Measurements from ENCODE around the gene MAP3K9. TPM values are rescaled to one million over a fixed set of nuclear protein-coding genes. Genes with fewer than 3 reads are reported as not detected.

MAP3K9 gene
- total RNA-seq, 1 experiment from 2014 or later, result 12.1 TPM

GRCh38 chr14:70724944-70725343 is 84.4 kb downstream of the MAP3K9 start:
- BruUV-seq (replicated peaks), result no TSS peak
- no peaks in the 10 kb centered on the region for H3K9me3 ChIP-seq (ENCODE audit: control insufficient read depth, insufficient read depth, low read depth, low read length)
- ChIA-PET CTCF (no interaction called here), POLR2A (no interaction called here)
- no peak overlapping the region for H3K27ac ChIP-seq (ENCODE audit: low read length)
- H3K27me3 ChIP-seq (ENCODE audit: control insufficient read depth, insufficient read depth, low read length), result no peaks in the 10 kb centered on the region
- no peaks in the 10 kb centered on the region for H3K4me1 ChIP-seq (ENCODE audit: control insufficient read depth, insufficient read depth, low read length)
- intact Hi-C loops (cut with micrococcal nuclease; ENCODE audit: unreplicated experiment), result no loop called here
- no peak overlapping the region for H3K4me3 ChIP-seq (ENCODE audit: low read depth in 2 of 2, low read length in 2 of 2)
- in situ Hi-C loops (cut with HindIII; ENCODE audit: low pct_unique_long_range_greater_than_20kb, low sequenced_read_pairs), result no loop called here
- ATAC-seq (no peak), DNase-seq (ENCODE audit: low read depth, low spot score) (no peak)
- TF ChIP-seq SIN3A (IDR thresholded peaks at IDR 0.05; ENCODE audit: borderline replicate concordance, insufficient read depth, low read depth, low read length), result no peak
- TF ChIP-seq TCF7L2 (IDR thresholded peaks at IDR 0.05; ENCODE audit: low read depth, low read length), result no peak
- no peaks in the 10 kb centered on the region for H3K36me3 ChIP-seq (ENCODE audit: control insufficient read depth, insufficient read depth, low read length)

- intact Hi-C loops (cut with micrococcal nuclease; ENCODE audit: unreplicated experiment), result no loop called here
- no peak overlapping the region for H3K4me3 ChIP-seq (ENCODE audit: low read depth in 2 of 2, low read length in 2 of 2)
- H3K27me3 ChIP-seq (ENCODE audit: control insufficient read depth, insufficient read depth, low read length), result no peaks in the 10 kb centered on the region
- ChIA-PET CTCF (no interaction called here), POLR2A (no interaction called here)
- H3K9me3 ChIP-seq (ENCODE audit: control insufficient read depth, insufficient read depth, low read depth, low read length), result no peaks in the 10 kb centered on the region
- BruUV-seq (replicated peaks), result no TSS peak
- TF ChIP-seq TCF7L2 (IDR thresholded peaks at IDR 0.05; ENCODE audit: low read depth, low read length) (no peak), SIN3A (IDR thresholded peaks at IDR 0.05; ENCODE audit: borderline replicate concordance, insufficient read depth, low read depth, low read length) (no peak), CTCF (IDR thresholded peaks at IDR 0.05) (no peak), REST (IDR thresholded peaks at IDR 0.05; ENCODE audit: insufficient read depth in 1 of 2, low read depth in 2 of 2, low read length in 1 of 2) (no peak), POLR2AphosphoS5 (IDR thresholded peaks at IDR 0.05; ENCODE audit: low read depth, low read length) (no peak)
- H3K36me3 ChIP-seq (ENCODE audit: control insufficient read depth, insufficient read depth, low read length), result no peaks in the 10 kb centered on the region
- no peak overlapping the region for H3K27ac ChIP-seq (ENCODE audit: low read length)
- in situ Hi-C loops (cut with HindIII; ENCODE audit: low pct_unique_long_range_greater_than_20kb, low sequenced_read_pairs), result no loop called here
- no peak for ATAC-seq
- H3K4me1 ChIP-seq (ENCODE audit: control insufficient read depth, insufficient read depth, low read length), result no peaks in the 10 kb centered on the region
- DNase-seq (ENCODE audit: low read depth, low spot score), result no peak
Observed at GRCh38 chr14:70724110-70724509, 85.2 kb downstream of the MAP3K9 start.

- no peak for ATAC-seq
- no peak for TF ChIP-seq SIN3A (IDR thresholded peaks at IDR 0.05; ENCODE audit: borderline replicate concordance, insufficient read depth, low read depth, low read length)
- no peak for TF ChIP-seq REST (IDR thresholded peaks at IDR 0.05; ENCODE audit: insufficient read depth in 1 of 2, low read depth in 2 of 2, low read length in 1 of 2)
- no peak for TF ChIP-seq TCF7L2 (IDR thresholded peaks at IDR 0.05; ENCODE audit: low read depth, low read length)
- TF ChIP-seq POLR2AphosphoS5 (IDR thresholded peaks at IDR 0.05; ENCODE audit: low read depth, low read length), result no peak
- no peak for TF ChIP-seq CTCF (IDR thresholded peaks at IDR 0.05)
- BruUV-seq (replicated peaks), result no TSS peak
- no peak for DNase-seq (ENCODE audit: low read depth, low spot score)
- CTCF ChIA-PET, result no interaction called here
- Histone ChIP-seq H3K36me3 (ENCODE audit: control insufficient read depth, insufficient read depth, low read length) (no peaks in the 10 kb centered on the region), H3K4me1 (ENCODE audit: control insufficient read depth, insufficient read depth, low read length) (no peaks in the 10 kb centered on the region), H3K9me3 (ENCODE audit: control insufficient read depth, insufficient read depth, low read depth, low read length) (no peaks in the 10 kb centered on the region), H3K27me3 (ENCODE audit: control insufficient read depth, insufficient read depth, low read length) (no peaks in the 10 kb centered on the region), H3K4me3 (ENCODE audit: low read depth in 2 of 2, low read length in 2 of 2) (no peak overlapping the region), H3K27ac (ENCODE audit: low read length) (no peak overlapping the region)
- in situ Hi-C loops (cut with HindIII; ENCODE audit: low pct_unique_long_range_greater_than_20kb, low sequenced_read_pairs), result no loop called here
- intact Hi-C loops (cut with micrococcal nuclease; ENCODE audit: unreplicated experiment), result no loop called here
- POLR2A ChIA-PET, result no interaction called here
Observed at GRCh38 chr14:70723276-70723675, 86.0 kb downstream of the MAP3K9 start.

Measured in Panc1 (cell line).